Measurements from ENCODE around the gene APOL1. TPM values are rescaled to one million over a fixed set of nuclear protein-coding genes. Genes with fewer than 3 reads are reported as not detected.
"Not testable (repeated sequence)": the region's sequence is repeated elsewhere in the genome, so short reads cannot be mapped to it uniquely, and the experiment has no call there.

APOL1 gene
- total and polyA plus RNA-seq, 10 of the 15 experiments (the other 5 are each of a cell fraction or from before 2014, with no cell fraction given) = 9.0 to 42.0 (median 17.6) TPM

DNA sequence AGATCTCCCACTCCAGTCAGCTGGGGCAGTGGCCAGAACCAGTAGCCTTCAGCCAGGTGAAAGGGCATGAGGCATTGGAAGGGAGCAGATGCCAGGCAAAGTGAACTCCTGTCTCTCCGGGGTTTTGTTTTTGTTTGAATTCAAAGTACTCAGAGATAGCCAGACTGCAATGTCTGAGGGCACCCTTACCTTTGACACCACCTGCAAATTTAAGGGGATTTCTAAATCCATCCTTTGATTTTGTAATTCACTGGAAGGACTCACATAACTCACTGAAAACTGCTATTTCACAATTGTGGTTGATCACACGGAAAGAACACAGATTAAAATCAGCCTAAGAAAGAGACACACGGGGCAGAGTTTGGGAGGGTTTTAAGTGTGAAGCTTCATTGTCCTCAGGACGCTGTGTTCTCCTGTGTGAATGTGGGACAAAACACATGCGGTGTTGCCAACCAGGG is 10.3 kb downstream of the APOL1 start:
- H4K20me1 ChIP-seq (ENCODE audit: control insufficient read depth, insufficient read depth); POLR2A ChIA-PET; H3K4me3 ChIP-seq; H2AFZ ChIP-seq (ENCODE audit: control insufficient read depth, low read depth, low read length); in situ Hi-C loops (cut with MboI); BruUV-seq (replicated peaks); H3K9ac ChIP-seq (ENCODE audit: control insufficient read depth, insufficient read depth, low read length); SMC1A ChIA-PET (ENCODE audit: uncharacterized antibody, unreplicated experiment); H3K27ac ChIP-seq (ENCODE audit: control insufficient read depth, insufficient read depth); H3K9me3 ChIP-seq (replicated peaks; ENCODE audit: control insufficient read depth, insufficient read depth, low read length); ATAC-seq; H3K27me3 ChIP-seq (replicated peaks in 1 of 2; ENCODE audit: control insufficient read depth in 2 of 2, insufficient read depth in 2 of 2, low read length in 1 of 2); DNase-seq (ENCODE audit: low read depth, low spot score); intact Hi-C loops (cut with micrococcal nuclease; ENCODE audit: unreplicated experiment); RAD21 ChIA-PET (ENCODE audit: unreplicated experiment); H3K4me2 ChIP-seq (ENCODE audit: control insufficient read depth, insufficient read depth); FAIRE-seq; CTCF ChIA-PET; H3K79me2 ChIP-seq (ENCODE audit: control insufficient read depth, insufficient read depth, low read length): not testable (repeated sequence)
- WGBS (ENCODE audit: insufficient coverage, insufficient replicate concordance, low lambda C conversion rate, missing lambda C conversion rate) = 72% methylated on average over 5 of the region's 5 CpGs
- Histone ChIP-seq H3K36me3 (ENCODE audit: control insufficient read depth in 2 of 2, insufficient read depth in 2 of 2, low read length in 1 of 2) (peaks cover 8 to 16% of the 10 kb centered on the region in 2 experiments), H3K4me1 (ENCODE audit: control insufficient read depth, insufficient read depth, low read length) (peaks cover 11% of the 10 kb centered on the region)

DNA sequence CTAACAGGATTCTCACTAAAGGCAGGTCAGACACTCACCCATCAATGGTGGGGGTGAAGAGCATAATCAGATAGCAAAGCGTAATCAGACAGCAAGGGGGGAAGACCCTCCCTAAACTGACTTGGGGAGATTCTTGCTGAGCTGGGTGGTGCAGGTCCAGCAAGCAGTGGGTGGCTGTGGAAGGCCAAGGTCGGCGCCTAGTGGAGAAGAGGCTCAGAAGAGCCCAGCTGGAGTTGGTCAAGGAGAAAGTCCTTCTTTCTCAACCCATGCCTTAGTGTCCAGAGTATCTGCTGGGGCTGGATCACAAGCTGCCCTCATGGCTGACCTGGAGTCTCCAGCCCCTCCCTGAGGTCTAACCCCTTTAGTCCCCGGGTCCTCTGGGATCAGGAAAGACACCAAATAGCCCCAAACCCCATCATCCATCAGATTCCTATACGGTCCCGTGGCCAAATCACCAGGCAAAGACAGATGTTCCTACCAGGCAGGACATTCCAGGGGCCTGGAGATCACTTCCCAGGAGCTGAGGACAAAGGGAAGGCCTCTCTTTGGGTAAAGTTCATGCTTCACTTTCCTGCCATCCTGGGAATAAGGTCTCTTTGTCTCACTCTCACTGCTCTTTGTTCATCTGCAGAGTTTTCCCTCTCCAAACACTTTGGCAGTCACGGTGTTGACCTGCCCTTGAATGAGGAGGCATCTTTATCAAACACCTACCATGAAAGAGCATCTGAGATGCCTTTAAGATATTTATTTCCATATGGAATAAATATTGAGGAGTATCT is 11.1 kb downstream of the APOL1 start:
- FAIRE-seq; BruUV-seq (replicated peaks); H3K4me1 ChIP-seq (ENCODE audit: control insufficient read depth, insufficient read depth, low read length); H3K9ac ChIP-seq (ENCODE audit: control insufficient read depth, insufficient read depth, low read length); POLR2A ChIA-PET; H3K79me2 ChIP-seq (ENCODE audit: control insufficient read depth, insufficient read depth, low read length); H3K4me3 ChIP-seq; in situ Hi-C loops (cut with MboI); H3K27ac ChIP-seq (ENCODE audit: control insufficient read depth, insufficient read depth); RAD21 ChIA-PET (ENCODE audit: unreplicated experiment); H2AFZ ChIP-seq (ENCODE audit: control insufficient read depth, low read depth, low read length); H3K4me2 ChIP-seq (ENCODE audit: control insufficient read depth, insufficient read depth); DNase-seq (ENCODE audit: low read depth, low spot score); ATAC-seq; H3K27me3 ChIP-seq (replicated peaks in 1 of 2; ENCODE audit: control insufficient read depth in 2 of 2, insufficient read depth in 2 of 2, low read length in 1 of 2); intact Hi-C loops (cut with micrococcal nuclease; ENCODE audit: unreplicated experiment); H3K9me3 ChIP-seq (replicated peaks; ENCODE audit: control insufficient read depth, insufficient read depth, low read length); H4K20me1 ChIP-seq (ENCODE audit: control insufficient read depth, insufficient read depth): not testable (repeated sequence)
- 100% methylated on average over 7 of the region's 7 CpGs for WGBS (ENCODE audit: insufficient coverage, insufficient replicate concordance, low lambda C conversion rate, missing lambda C conversion rate)
- ChIA-PET CTCF (interaction anchor here (2.4 kb wide), 1 partner anchor 14 kb away, joined by 9 read pairs; no protein-coding TSS in a partner anchor), SMC1A (ENCODE audit: uncharacterized antibody, unreplicated experiment) (interaction anchor here (0.9 to 1.7 kb wide), 4 partner anchors 14 to 72 kb away, joined by 3 to 5 read pairs (median 3); no protein-coding TSS in a partner anchor)
- H3K36me3 ChIP-seq (ENCODE audit: control insufficient read depth in 2 of 2, insufficient read depth in 2 of 2, low read length in 1 of 2) = peaks cover 8 to 14% of the 10 kb centered on the region in 2 experiments
